Naive thymus-derived CD4-positive, alpha-beta T cell (primary cell): ENCODE measurements around the gene CLCN7. TPM values are rescaled to one million over a fixed set of nuclear protein-coding genes. Genes with fewer than 3 reads are reported as not detected.

ENCODE experiments used
- ATAC-seq: fragments of 150-1000 bp; cut with Tn5 transposase; 2 replicates; pipeline ENCODE4 v1.10.0; 2021; ENCODE audit warnings: mild to moderate bottlenecking, moderate library complexity
- CTCF ChIA-PET: fragments of 350-600 bp; sonication (Branson Sonifier 250); formaldehyde crosslinking; loops from one replicate; lab custom pipeline; 2021; ENCODE audit warnings: antibody characterized with exemption; lab: Charles Lee
- POLR2A ChIA-PET: fragments of 350-600 bp; sonication (Branson Sonifier 250); formaldehyde crosslinking; loops from one replicate; lab custom pipeline; 2021; ENCODE audit warnings: antibody characterized with exemption, inconsistent platforms; lab: Charles Lee
- DNase-seq, 9 donors: peaks; one replicate each; pipeline versions ENCODE4 v3.0.0 to v3.0.0-alpha.2; 2020 to 2022; ENCODE audit warnings: mixed read lengths in 1 of 9
- H3K27ac ChIP-seq: one replicate; pipeline ENCODE4 v1.7.0; 2013; ENCODE audit warnings: mild to moderate bottlenecking, low read depth, low read length, moderate library complexity
- H3K27me3 ChIP-seq, 2 donors: one replicate each; pipeline ENCODE4 v1.7.0; 2013; ENCODE audit warnings: low read length in 2 of 2, mild to moderate bottlenecking in 2 of 2, moderate library complexity in 2 of 2; ENCODE audit not compliant: control insufficient read depth in 2 of 2, insufficient read depth in 2 of 2
- H3K36me3 ChIP-seq, 3 experiments: 1 replicate in 2 of 3; 2 replicates in 1 of 3; pipeline ENCODE4 v1.7.0; 2013; ENCODE audit warnings: low read length in 3 of 3, mild to moderate bottlenecking in 3 of 3, moderate library complexity in 1 of 3; ENCODE audit not compliant: insufficient read depth in 3 of 3, control insufficient read depth in 2 of 3
- H3K4me1 ChIP-seq, 2 donors: one replicate each; pipeline ENCODE4 v1.7.0; 2013; ENCODE audit warnings: low read length in 2 of 2, mild to moderate bottlenecking in 2 of 2, moderate library complexity in 1 of 2; ENCODE audit not compliant: control insufficient read depth in 2 of 2, insufficient read depth in 2 of 2
- H3K4me3 ChIP-seq: 2 replicates; pipeline ENCODE4 v1.7.0; 2013; ENCODE audit warnings: mild to moderate bottlenecking, low read length
- H3K9me3 ChIP-seq, 3 experiments: 1 replicate in 2 of 3; 2 replicates in 1 of 3; pipeline ENCODE4 v1.7.0; 2013; ENCODE audit warnings: low read length in 3 of 3; ENCODE audit not compliant: control insufficient read depth in 2 of 3
- H3K27ac Mint-ChIP-seq, 9 donors: one replicate each; pipeline ENCODE4 v1.8.0; 2020 to 2022; ENCODE audit warnings: mixed read lengths in 9 of 9, mild to moderate bottlenecking in 8 of 9, moderate library complexity in 5 of 9, inconsistent platforms in 2 of 9
- H3K27me3 Mint-ChIP-seq, 5 donors: one replicate each; pipeline ENCODE4 v1.8.0; 2021 to 2022; ENCODE audit warnings: mixed read lengths in 5 of 5, mild to moderate bottlenecking in 1 of 5
- H3K36me3 Mint-ChIP-seq, 5 donors: one replicate each; pipeline ENCODE4 v1.8.0; 2020 to 2022; ENCODE audit warnings: mixed read lengths in 5 of 5, mild to moderate bottlenecking in 3 of 5, inconsistent platforms in 1 of 5
- H3K4me1 Mint-ChIP-seq, 7 donors: one replicate each; pipeline ENCODE4 v1.8.0; 2020 to 2022; ENCODE audit warnings: mixed read lengths in 7 of 7, mild to moderate bottlenecking in 3 of 7, inconsistent platforms in 1 of 7
- H3K4me3 Mint-ChIP-seq, 10 donors: one replicate each; pipeline ENCODE4 v1.8.0; 2020 to 2022; ENCODE audit warnings: mild to moderate bottlenecking in 10 of 10, mixed read lengths in 10 of 10, moderate library complexity in 6 of 10, inconsistent platforms in 2 of 10
- H3K9me3 Mint-ChIP-seq, 11 donors: one replicate each; pipeline ENCODE4 v1.8.0; 2020 to 2022; ENCODE audit warnings: mixed read lengths in 11 of 11, mild to moderate bottlenecking in 4 of 11, inconsistent platforms in 1 of 11, moderate library complexity in 1 of 11
- intact Hi-C, 2 donors: fragments of 100-400 bp; cut with micrococcal nuclease; formaldehyde crosslinking; loops; one replicate each; pipeline ENCODE4 v1.15.1; 2023
- polyA plus RNA-seq, 2 donors: library from polyadenylated mRNA; unstranded; fragments of 300-500 nt; fragmentation: Illumina TruSeq; gene quantifications; one replicate each; pipeline ENCODE4 v1.2.3, GENCODE V29; 2021
- total RNA-seq, 6 experiments: library from RNA in 5 of 6; stranded (reverse) in 5 of 6; gene quantifications; 1 replicate in 5 of 6; 2 replicates in 1 of 6; pipeline ENCODE4 v1.2.3 and lab custom pipeline; 2021 to 2026

Gene CLCN7
- total and polyA plus RNA-seq, 7 experiments from 2014 or later = 17.0 to 140 (median 106) TPM

DNA sequence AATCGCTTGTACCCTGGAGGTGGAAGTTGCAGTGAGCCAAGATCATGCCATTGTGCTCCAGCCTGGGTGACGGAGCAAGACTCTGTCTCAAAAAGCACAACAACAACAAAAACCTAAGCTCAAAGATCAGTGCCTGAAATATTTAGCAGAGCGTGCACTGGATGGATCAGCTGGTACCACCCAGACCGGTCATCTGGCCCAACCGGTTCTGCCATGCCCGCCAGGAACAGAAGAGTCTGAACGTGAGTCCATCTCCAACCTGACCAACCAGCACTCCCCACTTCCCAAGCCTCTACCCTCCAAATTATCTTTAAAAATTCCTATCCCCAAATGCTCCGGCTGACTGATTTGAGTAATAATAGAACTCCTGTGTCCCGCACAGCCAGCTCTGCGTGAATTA, 52.8 kb downstream of the CLCN7 start:
- peak overlapping the region; percentile 95 for H3K27ac ChIP-seq
- intact Hi-C loops = loop anchor here (5.0 to 10.0 kb wide), 5 partner anchors 70 to 740 kb away; partner anchors contain the start of genes GNPTG (in 1 of the 2), JMJD8 (in 1 of the 2), MAPK8IP3 (in 1 of the 2) and MSRB1 (in 1 of the 2)
- POLR2A ChIA-PET = interaction anchor here (0.8 to 2.3 kb wide), 4 partner anchors 11 to 1098 kb away, joined by 3 to 18 read pairs (median 8); partner anchors contain the start of genes AMDHD2, CRAMP1, IFT140 and TELO2

GRCh38 chr16:1420111-1420539, 54.7 kb downstream of the CLCN7 start:
- DNase-seq = peak in 1 of 9 donors; percentile 30
- ChIA-PET CTCF (interaction anchor here (1.3 kb wide), 1 partner anchor 12 kb away, joined by 5 read pairs; no protein-coding TSS in a partner anchor), POLR2A (interaction anchor here (0.6 to 2.3 kb wide), 16 partner anchors 7 to 1763 kb away, joined by 3 to 18 read pairs (median 5); partner anchors contain the start of genes CRAMP1, IFT140, MAPK8IP3 and NUBP2)
- H3K27ac Mint-ChIP-seq = peak overlapping the region; percentile 25 to 98 (median 98)
- H3K27me3 Mint-ChIP-seq = peaks cover 0 to 5% (median 0%) of the 10 kb centered on the region in 5 donors
- H3K36me3 ChIP-seq = no peaks in the 10 kb centered on the region
- peak overlapping the region; percentile 95 for H3K27ac ChIP-seq
- H3K9me3 ChIP-seq = no peaks in the 10 kb centered on the region
- H3K9me3 Mint-ChIP-seq = no peaks in the 10 kb centered on the region
- peak overlapping the region; percentile 90 to 94 (median 92) for H3K4me3 Mint-ChIP-seq
- H3K4me1 Mint-ChIP-seq = peaks cover 4 to 31% (median 20%) of the 10 kb centered on the region in 7 donors
- H3K4me1 ChIP-seq = peaks cover 6 to 11% of the 10 kb centered on the region in 2 donors
- intact Hi-C loops = loop anchor here (1.0 to 10.0 kb wide), 15 partner anchors 55 to 738 kb away; partner anchors contain the start of genes CLCN7 (in 2 of the 2), JPT2 (in 2 of the 2), NUBP2 (in 2 of the 2) and SPSB3 (in 2 of the 2)
- peaks cover 0 to 2% (median 0%) of the 10 kb centered on the region in 5 donors for H3K36me3 Mint-ChIP-seq
- ATAC-seq = no peak
- peak overlapping the region; percentile 66 for H3K4me3 ChIP-seq
- H3K27me3 ChIP-seq = no peaks in the 10 kb centered on the region

More for the DNA sequence above, 52.8 kb downstream of the CLCN7 start:
- peaks cover 0 to 2% (median 0%) of the 10 kb centered on the region in 5 donors for H3K36me3 Mint-ChIP-seq
- Histone ChIP-seq H3K27me3 (no peaks in the 10 kb centered on the region), H3K9me3 (no peaks in the 10 kb centered on the region), H3K4me3 (no peak overlapping the region), H3K4me1 (peaks cover 4 to 11% of the 10 kb centered on the region in 2 donors), H3K36me3 (no peaks in the 10 kb centered on the region)
- DNase-seq = no peak
- peak overlapping the region in 9 of 10 donors; percentile 23 to 93 (median 90) for H3K4me3 Mint-ChIP-seq
- ATAC-seq = no peak
- CTCF ChIA-PET = no interaction called here
- no peaks in the 10 kb centered on the region for H3K9me3 Mint-ChIP-seq
- H3K27ac Mint-ChIP-seq = peak overlapping the region; percentile 85 to 98 (median 98)
- H3K4me1 Mint-ChIP-seq = peaks cover 4 to 26% (median 15%) of the 10 kb centered on the region in 7 donors
- peaks cover 0 to 5% (median 0%) of the 10 kb centered on the region in 5 donors for H3K27me3 Mint-ChIP-seq

- H3K9me3 Mint-ChIP-seq = no peaks in the 10 kb centered on the region
- no peaks in the 10 kb centered on the region for H3K27me3 ChIP-seq
- ChIA-PET POLR2A (no interaction called here), CTCF (no interaction called here)
- no peak for DNase-seq
- peaks cover 0 to 42% (median 33%) of the 10 kb centered on the region in 7 donors for H3K4me1 Mint-ChIP-seq
- ATAC-seq = no peak
- peak overlapping the region in 5 of 10 donors; percentile 12 to 77 (median 42) for H3K4me3 Mint-ChIP-seq
- no peak overlapping the region for H3K27ac ChIP-seq
- H3K4me3 ChIP-seq = no peak overlapping the region
- peaks cover 11 to 12% of the 10 kb centered on the region in 2 donors for H3K4me1 ChIP-seq
- peaks cover 0 to 6% (median 3%) of the 10 kb centered on the region in 5 donors for H3K36me3 Mint-ChIP-seq
- intact Hi-C loops = no loop called here
- peaks cover 0 to 5% (median 0%) of the 10 kb centered on the region in 5 donors for H3K27me3 Mint-ChIP-seq
- peaks cover 0 to 15% (median 6%) of the 10 kb centered on the region in 3 experiments for H3K36me3 ChIP-seq
- peak overlapping the region; percentile 18 to 80 (median 71) for H3K27ac Mint-ChIP-seq
- no peaks in the 10 kb centered on the region for H3K9me3 ChIP-seq
Observed at GRCh38 chr16:1416521-1416941, 58.3 kb downstream of the CLCN7 start.

- Histone ChIP-seq H3K27ac (peak within 1 kb of the TSS; percentile 89), H3K27me3 (no peaks in the 10 kb centered on the region), H3K4me3 (peak within 1 kb of the TSS; percentile 79), H3K36me3 (peaks cover 0 to 28% (median 6%) of the 10 kb centered on the region in 3 experiments), H3K9me3 (no peaks in the 10 kb centered on the region), H3K4me1 (peaks cover under 1 to 8% of the 10 kb centered on the region in 2 donors)
- H3K9me3 Mint-ChIP-seq = no peaks in the 10 kb centered on the region
- ATAC-seq (peak; percentile 87), DNase-seq (peak; percentile 70 to 84 (median 80))
- no peaks in the 10 kb centered on the region for H3K27me3 Mint-ChIP-seq
- peaks cover 0 to 30% (median 24%) of the 10 kb centered on the region in 7 donors for H3K4me1 Mint-ChIP-seq
- ChIA-PET CTCF (no interaction called here), POLR2A (interaction anchor here (0.7 kb wide), 1 partner anchor 13 kb away, joined by 3 read pairs; no protein-coding TSS in a partner anchor)
- peaks cover 0 to 8% (median 3%) of the 10 kb centered on the region in 5 donors for H3K36me3 Mint-ChIP-seq
- H3K4me3 Mint-ChIP-seq = peak within 1 kb of the TSS; percentile 75 to 91 (median 85)
- peak within 1 kb of the TSS; percentile 71 to 93 (median 88) for H3K27ac Mint-ChIP-seq
- intact Hi-C loops = loop anchor here in 1 of 2 donors (2.0 to 5.0 kb wide), 2 partner anchors 36 to 107 kb away; partner anchors contain the start of gene UBE2I
Observed at GRCh38 chr16:1414532-1415260, 60.1 kb downstream of the CLCN7 start, which contains the start of gene UNKL. TSS of gene UNKL (minus strand) at chr16:1414704. CDS start at chr16:1414691, 13 bp downstream.

DNA sequence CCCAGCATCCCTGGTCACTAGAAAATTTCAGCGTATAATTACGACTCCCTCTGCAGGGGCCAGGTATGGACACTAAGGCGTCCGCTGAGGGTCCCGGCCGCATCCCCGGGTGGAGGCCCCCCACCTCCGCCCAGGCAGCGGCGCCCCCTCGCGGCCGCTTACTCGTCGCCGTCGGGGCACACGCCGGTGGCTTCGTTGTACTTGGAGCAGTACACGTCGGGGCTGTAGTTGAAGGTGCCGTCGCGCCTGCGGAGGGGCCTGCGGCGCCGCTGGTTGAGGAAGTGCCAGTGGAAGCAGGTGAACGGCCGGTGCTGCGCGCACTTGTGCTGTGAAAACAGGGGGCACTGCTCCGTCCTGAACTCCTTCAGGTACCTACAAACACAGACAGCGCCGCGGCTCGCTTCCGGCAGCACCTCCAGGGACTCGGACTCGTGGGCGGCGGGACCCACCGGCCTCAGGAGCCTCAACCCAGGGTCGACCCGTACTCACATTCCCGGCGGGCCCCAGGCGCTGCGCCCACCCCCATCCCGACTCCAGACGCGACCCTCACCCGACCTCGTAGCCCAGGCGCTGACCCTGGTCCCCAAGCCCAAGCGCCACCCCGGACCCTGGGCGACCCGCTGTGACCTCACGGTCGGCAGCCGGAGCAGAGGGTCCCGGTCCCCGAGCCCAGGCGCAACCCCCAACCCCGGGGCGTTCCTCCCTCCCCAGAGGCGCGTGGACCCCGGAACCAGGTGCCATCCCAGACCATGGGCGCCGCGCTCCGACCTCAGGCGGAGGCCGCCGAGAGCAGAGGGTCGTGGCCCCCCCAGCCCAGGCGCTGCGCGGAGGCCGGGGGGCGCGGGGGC, 60.9 kb downstream of the CLCN7 start:
- H3K36me3 ChIP-seq = peaks cover 0 to 32% (median 6%) of the 10 kb centered on the region in 3 experiments
- Mint-ChIP-seq H3K27me3 (no peaks in the 10 kb centered on the region), H3K27ac (peak overlapping the region; percentile 70 to 92 (median 88)), H3K9me3 (no peaks in the 10 kb centered on the region), H3K36me3 (peaks cover 0 to 8% (median 3%) of the 10 kb centered on the region in 5 donors), H3K4me3 (peak overlapping the region; percentile 75 to 91 (median 85)), H3K4me1 (peaks cover 0 to 33% (median 26%) of the 10 kb centered on the region in 7 donors)
- peak; percentile 44 to 77 (median 57) for DNase-seq
- POLR2A ChIA-PET = interaction anchor here (0.7 kb wide), 1 partner anchor 12 kb away, joined by 3 read pairs; no protein-coding TSS in a partner anchor
- peak overlapping the region; percentile 79 for H3K4me3 ChIP-seq
- H3K27me3 ChIP-seq = no peaks in the 10 kb centered on the region
- intact Hi-C loops = loop anchor here (1.0 to 5.0 kb wide), 6 partner anchors 7 to 199 kb away; partner anchors contain the start of genes CRAMP1 (in 1 of the 2), IFT140 (in 1 of the 2) and UBE2I (in 1 of the 2)
- peak; percentile 66 for ATAC-seq
- peak overlapping the region; percentile 89 for H3K27ac ChIP-seq
- peaks cover 0 to 8% of the 10 kb centered on the region in 2 donors for H3K4me1 ChIP-seq
- CTCF ChIA-PET = no interaction called here
- no peaks in the 10 kb centered on the region for H3K9me3 ChIP-seq
